ENCODE data around the gene DSCAML1.

GRCh38 chr11:117421041-117421440 is 376.0 kb downstream of the DSCAML1 start:
- TF ChIP-seq POLR2AphosphoS5 (IDR thresholded peaks at IDR 0.05): no peak
- no peak for TF ChIP-seq CTCF (IDR thresholded peaks at IDR 0.05)
- TF ChIP-seq POLR2A (IDR thresholded peaks at IDR 0.05): no peak
- TF ChIP-seq EP300 (IDR thresholded peaks at IDR 0.05; ENCODE audit: low read depth): no peak
